NB4 (cell line): Measurements from ENCODE around the gene SIAH1.

Experiments
- CTCF ChIP-seq: IDR thresholded peaks from one replicate; pipeline ENCODE4 v1.5.1; 2012; ENCODE audit warnings: low read depth, low read length
- MAX ChIP-seq: IDR thresholded peaks from 2 replicates; pipeline ENCODE4 v1.6.1; 2011; ENCODE audit warnings: low read depth, low read length
- MYC ChIP-seq: IDR thresholded peaks from 2 replicates; pipeline ENCODE4 v1.6.1; 2011; ENCODE audit warnings: low read depth, low read length
- POLR2A ChIP-seq: IDR thresholded peaks from 2 replicates; pipeline ENCODE4 v1.6.1; 2011; ENCODE audit warnings: mild to moderate bottlenecking; ENCODE audit not compliant: insufficient read length; ENCODE audit errors: extremely low read depth

GRCh38 chr16:48318630-48319029 lies 66.6 kb downstream of the SIAH1 start:
- TF ChIP-seq CTCF (no peak), POLR2A (no peak), MAX (peak; percentile 51; the same call in 1 of the 2 replicates), MYC (peak; percentile 39; the same call in 1 of the 2 replicates)
